HG03378 (cell line): Measurements from ENCODE around the gene HBG1.

ENCODE experiments used
- ATAC-seq: cut with Tn5 transposase; IDR thresholded peaks from one replicate; pipeline ENCODE4 v1.9.1; 2021; ENCODE audit warnings: mild to moderate bottlenecking, moderate library complexity; ENCODE audit not compliant: unreplicated experiment

HBG1 gene

GRCh38 chr11:5228124-5228523 lies 21.5 kb downstream of the HBG1 start:
- no peak for ATAC-seq

- ATAC-seq = no peak
These were observed 22.0 kb downstream of the HBG1 start for GRCh38 chr11:5227681-5228080.

- no peak for ATAC-seq
These were observed 22.8 kb downstream of the HBG1 start, which contains the start of gene HBB for GRCh38 chr11:5226732-5227310. TSS of gene HBB (minus strand) at chr11:5227071. CDS start at chr11:5227021, 50 bp downstream.

- ATAC-seq = no peak
These were observed 24.2 kb downstream of the HBG1 start for GRCh38 chr11:5225480-5225871.

- no peak for ATAC-seq
These were observed 24.8 kb downstream of the HBG1 start for GRCh38 chr11:5224538-5225479.

- no peak for ATAC-seq
These were observed 26.0 kb downstream of the HBG1 start for GRCh38 chr11:5223686-5224085.

- no peak for ATAC-seq
These were observed 26.5 kb downstream of the HBG1 start for GRCh38 chr11:5223146-5223545.

- no peak for ATAC-seq
These were observed 39.2 kb downstream of the HBG1 start for GRCh38 chr11:5210376-5210885.

GRCh38 chr11:5204787-5205186 lies 44.9 kb downstream of the HBG1 start:
- peak; percentile 81 for ATAC-seq

- no peak for ATAC-seq
These were observed 46.3 kb downstream of the HBG1 start for GRCh38 chr11:5203366-5203765.

- ATAC-seq = no peak
These were observed 49.1 kb downstream of the HBG1 start, which contains the start of gene OR51V1 for GRCh38 chr11:5200582-5200981. TSS of gene OR51V1 (minus strand) at chr11:5200682. CDS start at chr11:5200682, 0 bp downstream.

- ATAC-seq = no peak
These were observed 51.4 kb downstream of the HBG1 start for GRCh38 chr11:5198285-5198684.
